MCF 10A (cell line): ENCODE measurements around the gene OR5B21. TPM values are rescaled to one million over a fixed set of nuclear protein-coding genes. Genes with fewer than 3 reads are reported as not detected.

Experiments
- Bru-seq: library from RNA; stranded (reverse); fragments of 400-500 nt; gene quantifications from one replicate; lab custom pipeline; 2021; lab: Mats Ljungman, UMichigan
- BruChase-seq, 2 experiments: library from RNA; stranded (reverse); fragments of 400-500 nt; gene quantifications; one replicate each; lab custom pipeline; 2021; lab: Mats Ljungman, UMichigan
- BruUV-seq: library from RNA; stranded (reverse); fragments of 400-500 nt; replicated peaks from 2 replicates; lab custom pipeline; 2021; lab: Mats Ljungman, UMichigan
- CTCF ChIA-PET: fragments of 300-600 bp; sonication (Branson Sonifier 250); formaldehyde crosslinking; extraction: SDS; loops from one replicate; lab custom pipeline; 2021; ENCODE audit warnings: antibody characterized with exemption, inconsistent platforms; lab: Yijun Ruan, JAX
- POLR2A ChIA-PET: fragments of 300-600, 350-650 bp; sonication (Branson Sonifier 250); formaldehyde crosslinking; extraction: SDS; loops from one replicate; lab custom pipeline; 2020; ENCODE audit warnings: antibody characterized with exemption, inconsistent platforms; lab: Yijun Ruan, JAX
- DNase-seq: peaks from one replicate; pipeline ENCODE4 v3.0.0-alpha.2; 2018; ENCODE audit not compliant: unreplicated experiment
- H3K27ac Mint-ChIP-seq: one replicate; pipeline ENCODE4 v1.8.0; 2022; ENCODE audit warnings: mild to moderate bottlenecking, low read depth, mixed read lengths; ENCODE audit not compliant: unreplicated experiment
- H3K27me3 Mint-ChIP-seq: one replicate; pipeline ENCODE4 v1.8.0; 2022; ENCODE audit warnings: mixed read lengths; ENCODE audit not compliant: insufficient read depth, unreplicated experiment
- H3K36me3 Mint-ChIP-seq: one replicate; pipeline ENCODE4 v1.8.0; 2022; ENCODE audit warnings: mild to moderate bottlenecking, moderate library complexity, mixed read lengths; ENCODE audit not compliant: insufficient read depth, unreplicated experiment
- H3K4me1 Mint-ChIP-seq: one replicate; pipeline ENCODE4 v1.8.0; 2022; ENCODE audit warnings: mixed read lengths; ENCODE audit not compliant: insufficient read depth, unreplicated experiment
- H3K4me3 Mint-ChIP-seq: one replicate; pipeline ENCODE4 v1.8.0; 2022; ENCODE audit warnings: mild to moderate bottlenecking, moderate library complexity, mixed read lengths; ENCODE audit not compliant: unreplicated experiment
- H3K9me3 Mint-ChIP-seq: one replicate; pipeline ENCODE4 v1.8.0; 2022; ENCODE audit warnings: mixed read lengths; ENCODE audit not compliant: unreplicated experiment
- intact Hi-C: fragments of 100-400 bp; cut with micrococcal nuclease; formaldehyde crosslinking; loops from 2 replicates; pipeline ENCODE4 v1.14.1; 2022
- long read RNA-seq: library from polyadenylated mRNA; stranded (forward); transcript quantifications from one replicate; pipeline ENCODE4 v2.0.0, GENCODE V29; 2022
- total RNA-seq: library from RNA; stranded (reverse); gene quantifications from 2 replicates; pipeline ENCODE4 v1.2.3, GENCODE V29; 2022
- TF ChIP-seq, protein P1 (sequence below): fragments of 200-600 bp; IDR thresholded peaks from one replicate; pipeline ENCODE4 v1.8.0; 2022; ENCODE audit warnings: antibody characterized with exemption, mild to moderate bottlenecking; ENCODE audit not compliant: unreplicated experiment

OR5B21 gene
- total RNA-seq (not detected in 2 replicates), Bru-seq, nascent RNA (not detected), BruChase-seq, experiment 1, labeled RNA remaining after a 6-hour chase (percentile 20 among the genes with signal in this experiment), BruChase-seq, experiment 2, labeled RNA remaining after a 2-hour chase (percentile 30 among the genes with signal in this experiment)
- long read RNA-seq = 0 reads

DNA sequence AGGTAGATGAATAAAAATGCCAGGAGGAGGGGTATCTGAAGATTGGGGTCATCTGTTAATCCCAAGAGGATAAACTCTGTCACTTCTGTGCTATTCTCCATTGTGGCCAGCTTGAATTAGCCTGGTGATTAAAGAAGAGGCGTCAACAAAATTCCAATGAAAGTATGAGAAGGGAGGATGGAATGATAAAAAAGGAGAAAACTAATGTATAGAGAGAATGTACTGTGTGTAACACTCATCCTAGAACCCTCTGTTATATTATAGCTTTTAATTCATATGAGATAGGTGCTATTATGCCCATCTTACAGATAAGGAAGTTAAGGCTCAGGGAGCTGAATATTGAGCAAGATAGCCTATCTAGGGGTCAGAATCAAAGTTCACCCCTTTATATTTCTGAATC lies at the start of gene OR5B21:
OR5B21 (minus strand) TSS at position 101 of the 400 bp plus-strand sequence; CDS start at position 101, 0 bp downstream.
- CTCF ChIA-PET = interaction anchor here (0.8 to 1.7 kb wide), 3 partner anchors 8 to 707 kb away, joined by 3 to 4 read pairs (median 3); no protein-coding TSS in a partner anchor
- no peaks in the 10 kb centered on the region for H3K9me3 Mint-ChIP-seq
- no peaks in the 10 kb centered on the region for H3K27me3 Mint-ChIP-seq
- no peak for DNase-seq
- H3K4me1 Mint-ChIP-seq = no peaks in the 10 kb centered on the region
- no peak within 1 kb of the TSS for H3K27ac Mint-ChIP-seq
- TF ChIP-seq, protein P1, sequence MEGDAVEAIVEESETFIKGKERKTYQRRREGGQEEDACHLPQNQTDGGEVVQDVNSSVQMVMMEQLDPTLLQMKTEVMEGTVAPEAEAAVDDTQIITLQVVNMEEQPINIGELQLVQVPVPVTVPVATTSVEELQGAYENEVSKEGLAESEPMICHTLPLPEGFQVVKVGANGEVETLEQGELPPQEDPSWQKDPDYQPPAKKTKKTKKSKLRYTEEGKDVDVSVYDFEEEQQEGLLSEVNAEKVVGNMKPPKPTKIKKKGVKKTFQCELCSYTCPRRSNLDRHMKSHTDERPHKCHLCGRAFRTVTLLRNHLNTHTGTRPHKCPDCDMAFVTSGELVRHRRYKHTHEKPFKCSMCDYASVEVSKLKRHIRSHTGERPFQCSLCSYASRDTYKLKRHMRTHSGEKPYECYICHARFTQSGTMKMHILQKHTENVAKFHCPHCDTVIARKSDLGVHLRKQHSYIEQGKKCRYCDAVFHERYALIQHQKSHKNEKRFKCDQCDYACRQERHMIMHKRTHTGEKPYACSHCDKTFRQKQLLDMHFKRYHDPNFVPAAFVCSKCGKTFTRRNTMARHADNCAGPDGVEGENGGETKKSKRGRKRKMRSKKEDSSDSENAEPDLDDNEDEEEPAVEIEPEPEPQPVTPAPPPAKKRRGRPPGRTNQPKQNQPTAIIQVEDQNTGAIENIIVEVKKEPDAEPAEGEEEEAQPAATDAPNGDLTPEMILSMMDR = no peak
- POLR2A ChIA-PET = interaction anchor here (1.5 kb wide), 1 partner anchor 9 kb away, joined by 4 read pairs; no protein-coding TSS in a partner anchor
- no peaks in the 10 kb centered on the region for H3K36me3 Mint-ChIP-seq
- no peak within 1 kb of the TSS for H3K4me3 Mint-ChIP-seq
- intact Hi-C loops = no loop called here
- BruUV-seq = no TSS peak

DNA sequence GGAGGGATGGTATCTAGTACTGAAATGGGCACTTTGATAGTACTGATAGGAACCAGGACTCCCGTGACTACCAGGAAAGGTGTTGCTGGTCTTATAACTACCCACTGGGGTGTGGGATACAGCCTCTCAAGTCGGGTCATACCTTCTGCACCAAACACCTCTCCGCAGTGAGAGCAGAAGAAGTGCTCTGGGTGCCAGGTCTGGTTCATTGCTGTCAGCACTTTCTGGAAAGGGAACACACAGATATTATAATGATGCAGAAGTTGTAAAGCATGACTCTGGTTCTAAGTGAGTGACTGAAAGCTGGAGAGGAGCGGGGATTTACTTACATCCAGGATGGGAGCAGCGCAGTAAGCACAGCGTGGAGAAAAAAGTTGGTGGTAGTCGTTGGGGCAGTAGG lies 41.7 kb upstream of the OR5B21 start:
- H3K27ac Mint-ChIP-seq = no peak overlapping the region
- CTCF ChIA-PET = no interaction called here

DNA sequence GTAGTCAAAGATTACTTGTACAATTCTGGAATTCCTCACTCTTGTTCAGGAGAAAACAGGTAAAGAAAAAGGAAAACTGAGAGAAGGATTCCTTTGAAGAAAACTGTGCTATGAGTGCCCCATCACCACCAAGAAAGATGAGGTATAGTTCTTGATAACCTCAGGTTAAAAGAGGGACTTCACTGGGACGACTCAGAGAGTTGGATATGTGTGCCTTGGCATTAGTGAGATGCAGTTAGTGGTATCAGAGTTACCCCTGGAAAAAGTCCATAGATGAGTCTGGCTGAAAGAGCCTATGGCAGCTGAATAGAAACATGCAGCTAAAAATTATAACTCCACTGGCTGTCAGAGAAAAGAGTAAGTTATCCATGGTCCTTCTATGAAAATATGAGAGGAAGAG lies 38.9 kb upstream of the OR5B21 start:
- intact Hi-C loops = no loop called here
- Mint-ChIP-seq H3K27ac (no peak overlapping the region), H3K4me1 (no peaks in the 10 kb centered on the region), H3K4me3 (no peak overlapping the region), H3K9me3 (no peaks in the 10 kb centered on the region), H3K27me3 (no peaks in the 10 kb centered on the region), H3K36me3 (peaks cover 33% of the 10 kb centered on the region)
- TF ChIP-seq, protein P1 = no peak
- ChIA-PET POLR2A (no interaction called here), CTCF (interaction anchor here (0.7 to 1.2 kb wide), 4 partner anchors 20 to 1220 kb away, joined by 3 to 6 read pairs (median 4); no protein-coding TSS in a partner anchor)
- BruUV-seq = no TSS peak
- DNase-seq = no peak

More for the DNA sequence above, 41.7 kb upstream of the OR5B21 start:
- Mint-ChIP-seq H3K27me3 (no peaks in the 10 kb centered on the region), H3K4me3 (no peak overlapping the region), H3K9me3 (no peaks in the 10 kb centered on the region), H3K4me1 (no peaks in the 10 kb centered on the region), H3K36me3 (peaks cover 56% of the 10 kb centered on the region)
- no TSS peak for BruUV-seq
- TF ChIP-seq, protein P1 = no peak
- intact Hi-C loops = no loop called here
- POLR2A ChIA-PET = interaction anchor here (1.3 kb wide), 1 partner anchor 20 kb away, joined by 3 read pairs; no protein-coding TSS in a partner anchor
- DNase-seq = no peak

- ChIA-PET POLR2A (interaction anchor here (0.7 kb wide), 1 partner anchor 106 kb away, joined by 4 read pairs; no protein-coding TSS in a partner anchor), CTCF (interaction anchor here (0.6 to 4.4 kb wide), 3 partner anchors 7 to 1572 kb away, joined by 4 to 18 read pairs (median 4); no protein-coding TSS in a partner anchor)
- H3K27ac Mint-ChIP-seq = no peak overlapping the region
- intact Hi-C loops = no loop called here
- TF ChIP-seq, protein P1 = no peak
- no peak overlapping the region for H3K4me3 Mint-ChIP-seq
- no peaks in the 10 kb centered on the region for H3K27me3 Mint-ChIP-seq
- H3K9me3 Mint-ChIP-seq = no peaks in the 10 kb centered on the region
- BruUV-seq = no TSS peak
- H3K4me1 Mint-ChIP-seq = no peaks in the 10 kb centered on the region
- H3K36me3 Mint-ChIP-seq = peaks cover 16% of the 10 kb centered on the region
- DNase-seq = no peak
Measured at GRCh38 chr11:58531865-58532341, 24.0 kb upstream of the OR5B21 start.
